ENCODE measurements around the gene ELFN2. TPM values are rescaled to one million over a fixed set of nuclear protein-coding genes. Genes with fewer than 3 reads are reported as not detected.

Gene ELFN2
- total RNA-seq, 4 donors from 2014 or later = under 0.01 TPM; not detected in 2

- 76 to 91% methylated on average over 6 to 7 of the region's 7 CpGs for WGBS, 2 donors (ENCODE audit: low coverage in 1 of 2)
- no peaks in the 10 kb centered on the region for H3K4me1 ChIP-seq
- H3K27me3 ChIP-seq = peaks cover 10% of the 10 kb centered on the region
- no peak overlapping the region for H3K4me3 ChIP-seq
- H3K9me3 ChIP-seq = no peaks in the 10 kb centered on the region
- no peak overlapping the region for H3K27ac ChIP-seq
- DNase-seq = no peak
- in situ Hi-C loops (cut with MboI; ENCODE audit: low pct_ligation_motif_present in 1 of 4, low pct_unique_long_range_greater_than_20kb in 1 of 4, low sequenced_read_pairs in 3 of 4) = no loop called here
- H3K36me3 ChIP-seq = no peaks in the 10 kb centered on the region
- intact Hi-C loops (cut with DNase I; ENCODE audit: low total_unique reads) = no loop called here
- TF ChIP-seq CTCF (IDR thresholded peaks at IDR 0.05) (no peak), POLR2AphosphoS5 (IDR thresholded peaks at IDR 0.05) (no peak), POLR2A (IDR thresholded peaks at IDR 0.05) (no peak), EP300 (IDR thresholded peaks at IDR 0.05; ENCODE audit: low read depth) (no peak)
Observed at GRCh38 chr22:37352481-37352880, 74.8 kb downstream of the ELFN2 start.

GRCh38 chr22:37351232-37351631, 76.0 kb downstream of the ELFN2 start:
- H3K4me3 ChIP-seq = no peak overlapping the region
- in situ Hi-C loops (cut with MboI; ENCODE audit: low pct_ligation_motif_present in 1 of 4, low pct_unique_long_range_greater_than_20kb in 1 of 4, low sequenced_read_pairs in 3 of 4) = no loop called here
- peaks cover 0 to 7% (median 2%) of the 10 kb centered on the region in 4 donors for H3K4me1 ChIP-seq
- no peaks in the 10 kb centered on the region for H3K9me3 ChIP-seq
- peaks cover 8% of the 10 kb centered on the region for H3K27me3 ChIP-seq
- intact Hi-C loops (cut with DNase I; ENCODE audit: low total_unique reads) = no loop called here
- H3K27ac ChIP-seq = no peak overlapping the region
- WGBS, 2 donors (ENCODE audit: low coverage in 1 of 2) = 52% methylated on average over 3 of the region's 3 CpGs; no CpG with 5 or more reads in 1 of the 2 donors
- H3K36me3 ChIP-seq = no peaks in the 10 kb centered on the region
- TF ChIP-seq POLR2AphosphoS5 (IDR thresholded peaks at IDR 0.05) (no peak), EP300 (IDR thresholded peaks at IDR 0.05; ENCODE audit: low read depth) (no peak), CTCF (IDR thresholded peaks at IDR 0.05) (no peak), POLR2A (IDR thresholded peaks at IDR 0.05) (no peak)
- no peak for DNase-seq

DNA sequence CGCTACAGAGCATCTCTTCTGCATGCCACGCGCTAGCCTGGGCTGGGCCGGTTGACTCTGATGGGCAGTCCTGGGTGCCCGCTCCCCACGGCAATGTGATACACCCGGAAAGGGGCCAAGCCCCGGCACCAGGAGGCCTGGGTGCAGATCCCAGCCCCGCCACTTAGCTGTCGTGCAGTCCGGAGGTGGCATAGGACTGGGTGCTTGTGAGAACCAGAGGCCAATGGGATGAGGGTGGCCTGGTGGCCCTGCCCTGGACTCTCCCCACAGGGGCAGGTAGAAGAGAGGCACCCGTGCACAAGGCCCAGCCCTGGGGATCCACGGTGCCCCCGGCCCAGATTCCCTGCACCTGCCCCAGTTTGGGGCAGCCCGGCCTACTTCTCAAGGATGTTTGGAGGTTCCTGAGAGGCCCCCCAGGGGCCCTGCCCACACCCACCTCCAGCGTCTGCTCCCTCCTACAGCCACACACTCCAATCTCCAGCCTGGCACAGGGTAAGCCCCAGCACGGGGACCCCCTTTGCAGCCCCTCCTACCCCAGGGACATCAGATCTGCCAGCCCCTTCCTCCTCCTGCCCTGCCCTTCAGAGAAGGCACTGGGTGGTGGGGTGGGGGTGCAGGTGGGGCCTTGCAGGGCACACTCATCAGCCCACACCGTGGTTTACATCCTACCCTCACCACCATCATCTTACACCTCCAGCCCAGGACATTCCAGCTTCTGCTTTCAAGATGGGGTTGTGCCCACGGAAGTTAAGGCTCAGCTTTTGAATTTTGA, 78.0 kb downstream of the ELFN2 start:
- TF ChIP-seq POLR2A (IDR thresholded peaks at IDR 0.05) = no peak
- TF ChIP-seq POLR2AphosphoS5 (IDR thresholded peaks at IDR 0.05) = no peak
- TF ChIP-seq CTCF (IDR thresholded peaks at IDR 0.05) = no peak
- no peak for TF ChIP-seq EP300 (IDR thresholded peaks at IDR 0.05; ENCODE audit: low read depth)
- intact Hi-C loops (cut with DNase I; ENCODE audit: low total_unique reads) = no loop called here
- 87% methylated on average over 19 of the region's 19 CpGs; no CpG with 5 or more reads in 1 of the 2 donors for WGBS, 2 donors (ENCODE audit: low coverage in 1 of 2)

GRCh38 chr22:37346505-37346895, 80.8 kb downstream of the ELFN2 start:
- H3K27ac ChIP-seq = no peak overlapping the region
- peaks cover 0 to 15% (median 6%) of the 10 kb centered on the region in 4 donors for H3K4me1 ChIP-seq

More for the DNA sequence above, 78.0 kb downstream of the ELFN2 start:
- Histone ChIP-seq H3K27ac (no peak overlapping the region), H3K27me3 (no peaks in the 10 kb centered on the region), H3K4me3 (no peak overlapping the region), H3K36me3 (no peaks in the 10 kb centered on the region), H3K4me1 (peaks cover 0 to 15% (median 6%) of the 10 kb centered on the region in 4 donors), H3K9me3 (no peaks in the 10 kb centered on the region)
- DNase-seq = no peak
- in situ Hi-C loops (cut with MboI; ENCODE audit: low pct_ligation_motif_present in 1 of 4, low pct_unique_long_range_greater_than_20kb in 1 of 4, low sequenced_read_pairs in 3 of 4) = no loop called here

More at GRCh38 chr22:37346505-37346895, 80.8 kb downstream of the ELFN2 start:
- TF ChIP-seq POLR2A (IDR thresholded peaks at IDR 0.05) (no peak), EP300 (IDR thresholded peaks at IDR 0.05; ENCODE audit: low read depth) (no peak), CTCF (IDR thresholded peaks at IDR 0.05) (no peak), POLR2AphosphoS5 (IDR thresholded peaks at IDR 0.05) (no peak)
- H3K36me3 ChIP-seq = no peaks in the 10 kb centered on the region
- intact Hi-C loops (cut with DNase I; ENCODE audit: low total_unique reads) = no loop called here
- in situ Hi-C loops (cut with MboI; ENCODE audit: low pct_ligation_motif_present in 1 of 4, low pct_unique_long_range_greater_than_20kb in 1 of 4, low sequenced_read_pairs in 3 of 4) = no loop called here
- no peak for DNase-seq
- H3K4me3 ChIP-seq = no peak overlapping the region
- H3K27me3 ChIP-seq = peaks cover 6% of the 10 kb centered on the region
- 50 to 58% methylated on average over 3 to 7 of the region's 7 CpGs for WGBS, 2 donors (ENCODE audit: low coverage in 1 of 2)
- no peaks in the 10 kb centered on the region for H3K9me3 ChIP-seq

Measured in transverse colon (tissue), 4 donors.